T-helper 2 cell treated with Interferon-gamma antibody and Interleukin-4, amounts not matched to agents 5 μg/mL and 100 μg/mL, for 36 hours (primary cell): ENCODE results near the gene PNPLA6.

Experiments used
- DNase-seq: peaks from one replicate; pipeline ENCODE4 v3.0.0; 2021; ENCODE audit warnings: low spot score
- H3K27ac Mint-ChIP-seq: one replicate; pipeline ENCODE4 v1.8.0; 2021; ENCODE audit warnings: mild to moderate bottlenecking, mixed read lengths
- H3K27me3 Mint-ChIP-seq: one replicate; pipeline ENCODE4 v1.8.0; 2021; ENCODE audit warnings: low read depth, mixed read lengths
- H3K36me3 Mint-ChIP-seq: one replicate; pipeline ENCODE4 v1.8.0; 2021; ENCODE audit warnings: low read depth, mixed read lengths
- H3K4me1 Mint-ChIP-seq: one replicate; pipeline ENCODE4 v1.8.0; 2021; ENCODE audit warnings: low read depth, mixed read lengths
- H3K4me3 Mint-ChIP-seq: one replicate; pipeline ENCODE4 v1.8.0; 2022; ENCODE audit warnings: mild to moderate bottlenecking, moderate library complexity, mixed read lengths
- H3K9me3 Mint-ChIP-seq: one replicate; pipeline ENCODE4 v1.8.0; 2021; ENCODE audit warnings: mixed read lengths

The PNPLA6 gene

DNA sequence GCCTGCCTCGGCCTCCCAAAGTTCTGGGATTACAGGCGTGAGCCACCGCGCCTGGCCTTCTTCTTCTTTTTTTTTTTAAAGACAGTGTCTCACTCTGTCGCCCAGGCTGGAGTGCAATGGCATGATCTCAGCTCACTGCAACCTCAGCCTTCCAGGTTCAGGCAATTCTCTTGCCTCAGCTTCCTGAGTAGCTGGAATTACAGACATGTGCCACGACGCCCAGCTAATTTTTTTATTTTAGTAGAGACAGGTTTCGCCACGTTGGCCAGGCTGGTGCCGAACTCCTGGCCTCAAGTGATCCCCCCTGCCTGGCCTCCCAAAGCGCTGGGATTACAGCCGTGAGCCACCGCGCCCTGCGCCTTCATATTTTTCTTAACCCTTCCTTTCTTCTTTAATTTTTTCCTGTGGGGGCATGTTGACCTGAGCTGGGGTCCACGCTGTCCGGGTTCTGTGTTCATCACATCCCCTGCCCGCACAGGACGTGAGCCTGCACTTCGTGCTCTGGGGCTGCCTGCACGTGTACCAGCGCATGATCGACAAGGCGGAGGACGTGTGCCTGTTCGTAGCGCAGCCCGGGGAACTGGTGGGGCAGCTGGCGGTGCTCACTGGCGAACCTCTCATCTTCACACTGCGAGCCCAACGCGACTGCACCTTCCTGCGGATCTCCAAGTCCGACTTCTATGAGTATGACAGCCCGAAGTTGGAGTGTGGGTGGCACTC is 14.1 kb downstream of the PNPLA6 start:
- Mint-ChIP-seq H3K4me3 (no peak overlapping the region), H3K27ac (no peak overlapping the region), H3K9me3 (no peaks in the 10 kb centered on the region), H3K36me3 (peaks cover 26% of the 10 kb centered on the region), H3K4me1 (peaks cover 14% of the 10 kb centered on the region), H3K27me3 (no peaks in the 10 kb centered on the region)
- no peak for DNase-seq

DNA sequence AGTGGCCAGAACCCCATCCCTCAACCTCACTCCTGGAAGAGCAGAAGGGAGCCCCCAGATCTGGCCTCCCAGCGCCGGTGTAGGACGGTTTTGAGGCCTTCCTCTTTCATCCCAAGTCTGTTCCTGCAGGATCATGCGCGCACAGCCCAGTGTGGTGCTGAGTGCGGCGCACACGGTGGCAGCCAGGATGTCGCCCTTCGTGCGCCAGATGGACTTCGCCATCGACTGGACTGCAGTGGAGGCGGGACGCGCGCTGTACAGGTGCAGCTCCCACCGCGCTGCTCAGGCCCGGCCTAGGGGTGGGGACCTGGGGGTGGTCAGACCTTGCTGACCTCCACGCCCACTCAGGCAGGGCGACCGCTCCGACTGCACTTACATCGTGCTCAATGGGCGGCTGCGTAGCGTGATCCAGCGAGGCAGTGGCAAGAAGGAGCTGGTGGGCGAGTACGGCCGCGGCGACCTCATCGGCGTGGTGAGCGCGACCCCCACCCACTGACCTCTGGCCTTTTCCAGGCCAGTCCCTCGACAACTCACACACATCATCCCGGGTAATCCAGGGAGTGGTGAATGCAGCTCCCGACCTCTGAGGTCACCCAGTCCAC is 14.8 kb downstream of the PNPLA6 start:
- Mint-ChIP-seq H3K9me3 (no peaks in the 10 kb centered on the region), H3K4me3 (no peak overlapping the region), H3K4me1 (peaks cover 12% of the 10 kb centered on the region), H3K27me3 (no peaks in the 10 kb centered on the region), H3K36me3 (peaks cover 25% of the 10 kb centered on the region), H3K27ac (no peak overlapping the region)
- no peak for DNase-seq

DNA sequence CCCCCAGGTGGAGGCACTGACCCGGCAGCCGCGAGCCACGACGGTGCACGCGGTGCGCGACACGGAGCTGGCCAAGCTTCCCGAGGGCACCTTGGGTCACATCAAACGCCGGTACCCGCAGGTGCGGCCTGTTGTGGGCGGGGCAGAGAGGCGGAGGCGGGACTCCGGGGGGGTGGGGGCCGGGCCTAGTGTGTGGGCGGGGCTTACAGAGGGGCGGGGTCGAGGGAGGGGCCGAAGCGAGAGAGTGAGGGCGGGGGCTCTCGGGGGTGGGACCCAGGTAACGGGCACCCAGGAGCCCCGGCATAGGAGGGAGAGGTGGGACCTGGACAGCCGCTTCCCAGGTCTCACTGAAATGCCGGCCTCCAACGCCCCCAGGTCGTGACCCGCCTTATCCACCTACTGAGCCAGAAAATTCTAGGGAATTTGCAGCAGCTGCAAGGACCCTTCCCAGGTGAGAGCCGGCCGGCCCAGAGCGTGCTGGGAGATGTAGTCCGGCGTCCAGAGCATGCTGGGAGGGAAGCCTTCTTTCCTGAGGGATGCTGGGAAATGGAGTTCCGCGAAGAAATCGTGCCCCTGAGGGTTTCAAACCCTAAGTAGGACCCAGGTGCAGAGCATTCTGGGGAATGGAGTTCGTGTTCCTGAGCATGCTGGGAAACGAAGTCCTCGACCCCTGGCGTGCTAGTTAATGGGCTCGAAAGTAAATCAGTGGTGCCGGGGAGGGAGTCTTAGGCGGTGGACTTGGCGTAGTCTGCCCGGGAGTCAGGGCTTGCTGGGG is 15.7 kb downstream of the PNPLA6 start:
- peaks cover 6% of the 10 kb centered on the region for H3K4me1 Mint-ChIP-seq
- peaks cover 22% of the 10 kb centered on the region for H3K36me3 Mint-ChIP-seq
- H3K27me3 Mint-ChIP-seq: no peaks in the 10 kb centered on the region
- H3K27ac Mint-ChIP-seq: no peak overlapping the region
- no peaks in the 10 kb centered on the region for H3K9me3 Mint-ChIP-seq
- H3K4me3 Mint-ChIP-seq: no peak overlapping the region
- no peak for DNase-seq

DNA sequence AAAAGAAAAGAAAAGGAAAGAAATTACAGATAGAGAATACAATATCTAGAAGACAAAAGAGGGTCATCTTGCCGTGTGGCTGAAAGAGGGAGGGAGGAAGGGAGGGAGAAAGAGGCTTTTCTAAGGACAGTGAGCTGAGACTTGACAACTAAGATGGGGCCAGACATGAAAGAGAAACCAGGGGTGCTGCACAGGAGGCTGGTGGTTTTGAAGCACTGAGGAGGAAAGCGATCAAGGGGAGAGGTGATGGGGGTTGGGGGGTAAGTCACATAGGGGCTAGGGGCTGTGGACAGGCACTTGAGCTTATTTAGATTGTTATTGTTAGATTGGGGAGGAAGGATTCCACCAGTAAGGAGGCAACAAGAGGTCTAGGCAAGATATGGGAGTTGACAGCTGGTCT is 17.3 kb downstream of the PNPLA6 start:
- DNase-seq: no peak
- Mint-ChIP-seq H3K4me3 (no peak overlapping the region), H3K4me1 (peaks cover 3% of the 10 kb centered on the region), H3K27ac (no peak overlapping the region), H3K36me3 (peaks cover 28% of the 10 kb centered on the region), H3K9me3 (no peaks in the 10 kb centered on the region), H3K27me3 (no peaks in the 10 kb centered on the region)

DNA sequence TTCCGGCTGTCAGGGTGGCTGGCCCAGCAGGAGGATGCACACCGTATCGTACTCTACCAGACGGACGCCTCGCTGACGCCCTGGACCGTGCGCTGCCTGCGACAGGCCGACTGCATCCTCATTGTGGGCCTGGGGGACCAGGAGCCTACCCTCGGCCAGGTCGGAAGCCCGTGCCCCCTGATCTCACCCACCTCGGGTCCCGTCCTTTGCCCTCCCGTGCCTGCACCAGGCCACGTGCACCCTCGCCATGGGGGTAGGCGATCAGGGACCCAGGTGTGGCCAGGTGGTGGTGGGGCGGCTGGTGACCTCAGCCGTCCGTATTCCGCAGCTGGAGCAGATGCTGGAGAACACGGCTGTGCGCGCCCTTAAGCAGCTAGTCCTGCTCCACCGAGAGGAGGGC is 19.0 kb downstream of the PNPLA6 start:
- Mint-ChIP-seq H3K36me3 (peaks cover 39% of the 10 kb centered on the region), H3K27ac (no peak overlapping the region), H3K9me3 (no peaks in the 10 kb centered on the region), H3K4me3 (no peak overlapping the region), H3K4me1 (peaks cover 3% of the 10 kb centered on the region), H3K27me3 (no peaks in the 10 kb centered on the region)
- no peak for DNase-seq

DNA sequence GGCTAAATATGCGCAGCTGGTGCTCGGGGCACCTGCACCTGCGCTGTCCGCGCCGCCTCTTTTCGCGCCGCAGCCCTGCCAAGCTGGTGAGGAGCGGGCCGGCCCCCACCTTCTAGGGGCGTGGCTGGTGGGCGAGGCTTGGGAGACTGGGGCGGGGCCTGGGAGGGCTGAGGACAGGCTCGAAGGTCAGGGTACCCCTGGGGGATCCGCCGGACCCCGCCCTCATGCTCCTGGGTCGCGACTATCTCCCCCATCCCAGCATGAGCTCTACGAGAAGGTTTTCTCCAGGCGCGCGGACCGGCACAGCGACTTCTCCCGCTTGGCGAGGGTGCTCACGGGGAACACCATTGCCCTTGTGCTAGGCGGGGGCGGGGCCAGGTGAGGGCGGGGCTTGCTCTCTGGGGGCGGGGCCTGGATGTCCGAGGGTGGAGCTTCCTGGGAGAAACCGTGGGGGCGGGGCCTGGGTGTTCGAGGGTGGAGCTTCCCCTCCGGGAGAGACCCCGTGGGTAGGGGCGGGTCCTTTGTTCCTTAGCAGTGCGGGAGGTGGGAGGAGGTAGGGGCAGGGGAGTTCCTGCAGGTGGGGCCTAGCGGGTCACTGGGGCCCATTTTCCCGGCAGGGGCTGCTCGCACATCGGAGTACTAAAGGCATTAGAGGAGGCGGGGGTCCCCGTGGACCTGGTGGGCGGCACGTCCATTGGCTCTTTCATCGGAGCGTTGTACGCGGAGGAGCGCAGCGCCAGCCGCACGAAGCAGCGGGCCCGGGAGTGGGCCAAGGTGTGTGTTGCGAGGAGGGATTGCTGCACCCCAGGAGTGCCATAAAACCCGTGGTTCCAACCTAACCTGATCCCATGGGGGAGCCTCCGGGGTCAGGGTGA is 19.7 kb downstream of the PNPLA6 start:
- H3K27me3 Mint-ChIP-seq: no peaks in the 10 kb centered on the region
- no peak for DNase-seq
- H3K36me3 Mint-ChIP-seq: peaks cover 37% of the 10 kb centered on the region
- H3K9me3 Mint-ChIP-seq: no peaks in the 10 kb centered on the region
- peaks cover 3% of the 10 kb centered on the region for H3K4me1 Mint-ChIP-seq
- H3K4me3 Mint-ChIP-seq: no peak overlapping the region
- no peak overlapping the region for H3K27ac Mint-ChIP-seq

DNA sequence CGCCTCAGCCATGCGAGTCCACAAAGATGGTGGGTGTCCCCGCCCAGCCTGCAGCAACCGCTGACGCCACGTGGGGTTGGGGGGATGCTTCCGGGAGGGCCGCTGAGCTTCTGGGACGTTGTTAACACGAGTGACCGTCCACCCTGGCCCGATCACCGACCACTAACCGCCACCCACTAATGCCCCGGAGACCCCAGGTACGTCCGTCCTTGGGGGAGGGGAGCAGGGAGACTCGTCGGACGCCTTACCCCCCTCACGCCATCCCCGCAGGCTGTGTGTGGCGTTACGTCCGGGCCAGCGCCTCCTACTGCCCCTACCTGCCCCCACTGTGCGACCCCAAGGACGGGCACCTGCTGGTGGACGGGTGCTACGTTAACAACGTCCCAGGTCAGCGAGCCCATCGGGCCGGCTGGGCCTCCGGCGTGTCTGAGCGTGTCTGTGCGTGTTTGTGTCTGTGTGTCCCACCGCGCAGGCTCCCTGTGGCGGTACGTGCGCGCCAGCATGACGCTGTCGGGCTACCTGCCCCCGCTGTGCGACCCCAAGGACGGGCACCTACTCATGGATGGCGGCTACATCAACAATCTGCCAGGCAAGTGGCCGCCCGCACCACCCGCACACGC is 21.3 kb downstream of the PNPLA6 start:
- H3K4me1 Mint-ChIP-seq: peaks cover 3% of the 10 kb centered on the region
- DNase-seq: no peak
- H3K27me3 Mint-ChIP-seq: no peaks in the 10 kb centered on the region
- no peak overlapping the region for H3K4me3 Mint-ChIP-seq
- H3K9me3 Mint-ChIP-seq: no peaks in the 10 kb centered on the region
- H3K27ac Mint-ChIP-seq: no peak overlapping the region
- H3K36me3 Mint-ChIP-seq: peaks cover 32% of the 10 kb centered on the region

DNA sequence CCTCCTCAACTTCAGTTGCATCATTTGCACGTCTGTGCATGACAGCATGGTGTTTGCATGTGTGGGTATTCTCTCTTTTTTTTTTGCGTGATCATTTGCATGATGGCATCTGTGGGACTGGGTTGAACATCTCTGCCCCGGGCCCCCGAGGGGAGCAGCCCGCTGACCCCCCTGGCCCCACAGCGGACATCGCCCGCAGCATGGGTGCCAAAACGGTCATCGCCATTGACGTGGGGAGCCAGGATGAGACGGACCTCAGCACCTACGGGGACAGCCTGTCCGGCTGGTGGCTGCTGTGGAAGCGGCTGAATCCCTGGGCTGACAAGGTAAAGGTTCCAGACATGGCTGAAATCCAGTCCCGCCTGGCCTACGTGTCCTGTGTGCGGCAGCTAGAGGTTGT is 23.1 kb downstream of the PNPLA6 start:
- H3K27me3 Mint-ChIP-seq: no peaks in the 10 kb centered on the region

DNA sequence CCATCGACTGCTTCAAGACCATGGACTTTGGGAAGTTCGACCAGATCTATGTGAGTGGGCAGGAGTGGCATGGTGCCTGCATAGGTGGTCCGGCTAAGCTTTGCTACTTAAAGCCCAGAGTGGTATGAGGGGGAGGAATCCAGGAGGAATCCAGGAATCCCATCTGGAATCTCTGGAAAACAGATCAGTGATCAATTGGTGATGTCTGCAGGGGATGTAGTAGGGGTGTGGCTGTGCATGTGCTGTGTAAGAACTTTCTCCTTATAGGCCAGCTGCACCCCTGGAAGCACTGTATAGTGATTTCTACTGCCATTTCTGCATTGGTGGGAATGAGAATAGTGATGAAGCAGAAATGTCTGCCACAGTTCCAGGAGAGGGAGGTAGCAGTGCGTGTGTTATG is 23.6 kb downstream of the PNPLA6 start:
- Mint-ChIP-seq H3K4me3 (no peak overlapping the region), H3K36me3 (peaks cover 26% of the 10 kb centered on the region), H3K27ac (no peak overlapping the region), H3K4me1 (no peaks in the 10 kb centered on the region), H3K9me3 (no peaks in the 10 kb centered on the region), H3K27me3 (no peaks in the 10 kb centered on the region)
- no peak for DNase-seq

More for the DNA sequence above, 23.1 kb downstream of the PNPLA6 start:
- peaks cover 26% of the 10 kb centered on the region for H3K36me3 Mint-ChIP-seq
- H3K4me1 Mint-ChIP-seq: no peaks in the 10 kb centered on the region
- no peak overlapping the region for H3K4me3 Mint-ChIP-seq
- H3K9me3 Mint-ChIP-seq: no peaks in the 10 kb centered on the region
- DNase-seq: no peak
- H3K27ac Mint-ChIP-seq: no peak overlapping the region

DNA sequence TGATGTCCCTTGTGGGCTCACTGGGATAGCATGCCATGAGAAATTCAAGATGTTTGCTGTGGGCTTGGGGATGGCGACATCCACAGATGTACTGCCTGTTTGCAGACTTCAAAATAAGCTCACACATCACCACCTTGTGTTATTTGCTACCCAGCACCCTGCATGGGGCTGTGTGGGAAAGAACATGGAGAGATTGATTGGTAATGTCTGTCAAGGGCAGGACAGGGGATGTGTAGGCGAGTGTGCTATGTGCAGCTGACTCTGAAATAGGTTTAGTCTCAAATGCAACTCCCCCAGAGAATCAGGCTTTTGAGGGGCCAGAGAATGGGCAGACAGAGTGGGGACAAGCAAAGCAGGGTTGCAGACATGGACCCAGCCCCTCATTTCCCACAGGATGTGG is 24.7 kb downstream of the PNPLA6 start:
- DNase-seq: no peak
- no peak overlapping the region for H3K27ac Mint-ChIP-seq
- no peaks in the 10 kb centered on the region for H3K27me3 Mint-ChIP-seq
- H3K4me1 Mint-ChIP-seq: no peaks in the 10 kb centered on the region
- peaks cover 26% of the 10 kb centered on the region for H3K36me3 Mint-ChIP-seq
- H3K4me3 Mint-ChIP-seq: no peak overlapping the region
- no peaks in the 10 kb centered on the region for H3K9me3 Mint-ChIP-seq

DNA sequence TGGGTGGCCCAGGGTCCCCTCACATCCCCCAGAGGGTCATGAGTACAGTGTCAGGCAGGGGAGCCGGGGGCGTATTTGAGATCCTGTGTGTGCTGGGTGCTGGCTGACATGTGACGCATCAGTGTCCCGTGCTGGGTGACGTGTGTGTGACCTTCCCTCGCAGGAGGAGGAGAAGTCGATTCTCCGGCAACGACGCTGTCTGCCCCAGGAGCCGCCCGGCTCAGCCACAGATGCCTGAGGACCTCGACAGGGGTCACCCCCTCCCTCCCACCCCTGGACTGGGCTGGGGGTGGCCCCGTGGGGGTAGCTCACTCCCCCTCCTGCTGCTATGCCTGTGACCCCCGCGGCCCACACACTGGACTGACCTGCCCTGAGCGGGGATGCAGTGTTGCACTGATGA is 25.8 kb downstream of the PNPLA6 start:
- H3K36me3 Mint-ChIP-seq: peaks cover 24% of the 10 kb centered on the region
- no peak overlapping the region for H3K4me3 Mint-ChIP-seq
- no peaks in the 10 kb centered on the region for H3K9me3 Mint-ChIP-seq
- no peaks in the 10 kb centered on the region for H3K4me1 Mint-ChIP-seq
- no peak overlapping the region for H3K27ac Mint-ChIP-seq
- DNase-seq: no peak
- H3K27me3 Mint-ChIP-seq: no peaks in the 10 kb centered on the region

DNA sequence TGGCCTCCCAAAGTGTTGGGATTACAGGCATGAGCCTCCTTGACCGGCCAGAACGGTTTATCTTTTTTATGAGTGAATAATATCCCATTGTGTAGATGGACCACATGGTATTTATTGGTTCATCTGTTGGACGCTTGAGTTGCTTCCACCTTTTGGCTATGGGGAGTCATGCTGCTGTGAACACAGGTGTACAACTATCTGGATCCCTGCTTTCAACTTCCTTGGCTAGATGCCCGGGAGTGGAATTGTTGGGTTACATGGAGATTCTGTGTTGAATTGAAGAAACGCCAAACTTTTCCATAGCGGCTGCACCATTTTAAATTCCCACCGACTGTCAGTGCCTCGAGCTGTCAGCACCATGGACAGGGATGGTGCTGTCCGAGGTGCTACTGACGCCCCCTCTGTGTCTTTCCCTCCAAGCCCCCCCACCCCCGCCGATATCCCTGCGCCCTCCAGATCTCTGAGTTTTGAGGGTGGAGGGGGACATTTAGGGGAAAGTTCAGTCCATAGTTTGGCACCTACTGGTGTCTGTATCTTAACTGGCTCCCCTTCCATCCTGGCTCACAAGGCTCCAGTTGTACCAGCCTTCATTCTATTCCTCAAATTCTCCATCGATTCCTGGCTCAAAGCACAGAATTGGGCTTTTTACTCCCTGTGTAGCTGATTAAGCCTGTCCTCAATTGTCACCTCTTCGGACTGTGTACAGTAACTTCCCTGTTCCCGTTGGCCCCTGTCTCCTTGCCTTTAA is 27.3 kb downstream of the PNPLA6 start:
- H3K27ac Mint-ChIP-seq: no peak overlapping the region
- no peak overlapping the region for H3K4me3 Mint-ChIP-seq
- H3K9me3 Mint-ChIP-seq: no peaks in the 10 kb centered on the region
- H3K36me3 Mint-ChIP-seq: peaks cover 16% of the 10 kb centered on the region
- no peak for DNase-seq
- no peaks in the 10 kb centered on the region for H3K4me1 Mint-ChIP-seq
- H3K27me3 Mint-ChIP-seq: no peaks in the 10 kb centered on the region

DNA sequence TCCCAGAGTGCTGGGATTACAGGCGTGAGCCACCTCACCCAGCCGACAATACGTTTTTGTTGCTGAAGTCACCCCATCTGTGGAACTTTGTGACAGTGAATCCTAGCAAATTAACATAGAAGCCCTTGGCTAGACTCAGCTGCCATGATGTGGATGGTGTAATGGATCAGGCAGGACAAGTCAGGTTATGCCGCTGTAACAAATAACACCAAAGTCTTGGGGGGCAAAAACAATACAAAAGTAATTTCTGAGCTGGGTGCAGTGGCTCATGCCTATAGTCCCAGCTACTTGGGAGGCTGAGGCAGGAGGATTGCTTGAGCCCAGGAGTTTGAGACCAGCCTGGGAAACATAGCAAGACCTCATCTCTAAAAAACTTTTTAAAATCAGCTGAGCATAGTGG is 29.3 kb downstream of the PNPLA6 start:
- Mint-ChIP-seq H3K4me1 (no peaks in the 10 kb centered on the region), H3K27ac (no peak overlapping the region), H3K27me3 (no peaks in the 10 kb centered on the region), H3K36me3 (peaks cover 5% of the 10 kb centered on the region), H3K4me3 (no peak overlapping the region), H3K9me3 (no peaks in the 10 kb centered on the region)
- DNase-seq: no peak
